WTC11 (cell line): ENCODE results near the gene TNRC18. TPM values are rescaled to one million over a fixed set of nuclear protein-coding genes. Genes with fewer than 3 reads are reported as not detected.

Experiments used
- ATAC-seq: fragments of 200-7000 bp; cut with Tn5 transposase; 2 replicates; pipeline ENCODE4 v1.10.0; 2021; ENCODE audit warnings: mild to moderate bottlenecking, moderate library complexity
- CTCF ChIA-PET: fragments of 300-600 bp; sonication (Branson Sonifier 250); formaldehyde crosslinking; loops from one replicate; lab custom pipeline; 2021; ENCODE audit warnings: antibody characterized with exemption; lab: Charles Lee
- POLR2A ChIA-PET: fragments of 350-600 bp; sonication (Branson Sonifier 250); formaldehyde crosslinking; loops from one replicate; lab custom pipeline; 2021; ENCODE audit warnings: antibody characterized with exemption; lab: Charles Lee
- DNase-seq: peaks from one replicate; pipeline ENCODE4 v3.0.0; 2021; ENCODE audit warnings: low spot score
- H3K27ac Mint-ChIP-seq: 2 replicates; pipeline ENCODE4 v1.8.0; 2021; ENCODE audit warnings: mixed read lengths
- H3K27me3 Mint-ChIP-seq: 2 replicates; pipeline ENCODE4 v1.8.0; 2021; ENCODE audit warnings: low read depth, mild to moderate bottlenecking, moderate library complexity, mixed read lengths
- H3K36me3 Mint-ChIP-seq: 2 replicates; pipeline ENCODE4 v1.8.0; 2021; ENCODE audit warnings: mixed read lengths
- H3K4me1 Mint-ChIP-seq: 2 replicates; pipeline ENCODE4 v1.8.0; 2022; ENCODE audit warnings: mixed read lengths
- H3K4me3 Mint-ChIP-seq: 2 replicates; pipeline ENCODE4 v1.8.0; 2021; ENCODE audit warnings: mild to moderate bottlenecking, moderate library complexity, mixed read lengths
- H3K9me3 Mint-ChIP-seq: 2 replicates; pipeline ENCODE4 v1.8.0; 2021; ENCODE audit warnings: mixed read lengths
- ESRRA ChIP-seq: sonication (generic); formaldehyde crosslinking; IDR thresholded peaks from 2 replicates; pipeline ENCODE4 v1.8.1; 2022; ENCODE audit warnings: mild to moderate bottlenecking, missing genetic modification reagents, borderline replicate concordance
- GRHL2 ChIP-seq: fragments of 250-450 bp; sonication (Bioruptor Pico); IDR thresholded peaks from 2 replicates; pipeline ENCODE4 v1.8.0; 2022; ENCODE audit warnings: mild to moderate bottlenecking, moderate library complexity; ENCODE audit not compliant: insufficient replicate concordance, severe bottlenecking
- HMGA2 ChIP-seq: fragments of 250-450 bp; sonication (Bioruptor Pico); IDR thresholded peaks from 2 replicates; pipeline ENCODE4 v1.4.0; 2021; ENCODE audit warnings: mild to moderate bottlenecking, moderate library complexity
- NR2C2 ChIP-seq: sonication (generic); formaldehyde crosslinking; IDR thresholded peaks from 2 replicates; pipeline ENCODE4 v1.8.0; 2022; ENCODE audit warnings: mild to moderate bottlenecking, missing genetic modification reagents
- SMAD3 ChIP-seq: sonication (generic); formaldehyde crosslinking; IDR thresholded peaks from 2 replicates; pipeline ENCODE4 v1.8.0; 2022; ENCODE audit warnings: missing genetic modification reagents, mild to moderate bottlenecking, borderline replicate concordance
- SMAD4 ChIP-seq: sonication (generic); formaldehyde crosslinking; IDR thresholded peaks from 2 replicates; pipeline ENCODE4 v1.8.0; 2022; ENCODE audit warnings: mild to moderate bottlenecking, missing genetic modification reagents
- TEAD1 ChIP-seq: sonication (generic); formaldehyde crosslinking; IDR thresholded peaks from 2 replicates; pipeline ENCODE4 v1.8.0; 2022; ENCODE audit warnings: mild to moderate bottlenecking, missing genetic modification reagents
- ZNF263 ChIP-seq: sonication (generic); formaldehyde crosslinking; IDR thresholded peaks from 2 replicates; pipeline ENCODE4 v1.8.1; 2022; ENCODE audit warnings: low read depth, mild to moderate bottlenecking, moderate library complexity, missing genetic modification reagents
- ZNF396 ChIP-seq: fragments of 250-450 bp; sonication (Bioruptor Pico); IDR thresholded peaks from 2 replicates; pipeline ENCODE4 v1.8.0; 2021; ENCODE audit warnings: mild to moderate bottlenecking, moderate library complexity, borderline replicate concordance
- total RNA-seq: library from RNA; stranded (reverse); gene quantifications from 3 replicates; pipeline ENCODE4 v1.2.3, GENCODE V29; 2021
- TF ChIP-seq, protein P1 (sequence below): sonication (generic); formaldehyde crosslinking; IDR thresholded peaks from 2 replicates; pipeline ENCODE4 v1.8.0; 2023; ENCODE audit warnings: missing genetic modification reagents, mild to moderate bottlenecking, borderline replicate concordance
- TF ChIP-seq, protein P2 (sequence below): sonication (generic); formaldehyde crosslinking; conservative IDR thresholded peaks from 2 replicates; pipeline ENCODE4 v1.8.1; 2022; ENCODE audit warnings: mild to moderate bottlenecking, missing genetic modification reagents
- TF ChIP-seq, protein P3 (sequence below): sonication (generic); formaldehyde crosslinking; IDR thresholded peaks from 2 replicates; pipeline ENCODE4 v1.8.1; 2022; ENCODE audit warnings: missing genetic modification reagents, borderline replicate concordance
- TF ChIP-seq, protein P4 (sequence below): sonication (generic); formaldehyde crosslinking; IDR thresholded peaks from 2 replicates; pipeline ENCODE4 v1.8.0; 2022; ENCODE audit warnings: mild to moderate bottlenecking, missing genetic modification reagents
- TF ChIP-seq, protein P5 (sequence below): sonication (generic); formaldehyde crosslinking; IDR thresholded peaks from 2 replicates; pipeline ENCODE4 v1.8.1; 2023; ENCODE audit warnings: mild to moderate bottlenecking, missing genetic modification reagents, moderate library complexity
- TF ChIP-seq, protein P6 (sequence below): fragments of 250-450 bp; sonication (Bioruptor Pico); IDR thresholded peaks from 2 replicates; pipeline ENCODE4 v1.9.0; 2021; ENCODE audit warnings: mild to moderate bottlenecking, borderline replicate concordance
- TF ChIP-seq, protein P7 (sequence below): fragments of 250-450 bp; sonication (Bioruptor Pico); conservative IDR thresholded peaks from 2 replicates; pipeline ENCODE4 v1.9.0; 2021; ENCODE audit warnings: mild to moderate bottlenecking

The TNRC18 gene
- total RNA-seq, 1 experiment from 2014 or later, result 55.0 TPM

DNA sequence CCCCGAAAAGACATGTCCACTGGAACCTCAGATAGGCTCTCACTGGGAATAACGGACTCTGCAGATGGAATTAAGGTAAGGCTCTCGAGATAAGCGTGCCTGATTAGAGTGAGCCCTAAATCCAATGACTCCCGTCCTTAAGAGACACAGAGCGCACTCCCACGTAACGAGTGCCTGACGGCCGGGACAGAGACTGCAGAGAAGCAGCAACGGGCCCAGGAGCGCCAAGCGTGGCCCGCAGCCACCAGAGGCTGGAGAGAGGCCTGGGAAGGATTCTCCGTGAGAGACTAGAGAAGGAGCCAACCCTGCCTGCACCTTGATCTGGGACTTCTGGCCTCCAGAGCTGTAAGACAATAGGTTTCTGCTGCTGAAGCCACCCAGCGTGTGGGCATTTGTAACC lies 20.0 kb upstream of the TNRC18 start:
- no peak for TF ChIP-seq SMAD3
- TF ChIP-seq, protein P1, sequence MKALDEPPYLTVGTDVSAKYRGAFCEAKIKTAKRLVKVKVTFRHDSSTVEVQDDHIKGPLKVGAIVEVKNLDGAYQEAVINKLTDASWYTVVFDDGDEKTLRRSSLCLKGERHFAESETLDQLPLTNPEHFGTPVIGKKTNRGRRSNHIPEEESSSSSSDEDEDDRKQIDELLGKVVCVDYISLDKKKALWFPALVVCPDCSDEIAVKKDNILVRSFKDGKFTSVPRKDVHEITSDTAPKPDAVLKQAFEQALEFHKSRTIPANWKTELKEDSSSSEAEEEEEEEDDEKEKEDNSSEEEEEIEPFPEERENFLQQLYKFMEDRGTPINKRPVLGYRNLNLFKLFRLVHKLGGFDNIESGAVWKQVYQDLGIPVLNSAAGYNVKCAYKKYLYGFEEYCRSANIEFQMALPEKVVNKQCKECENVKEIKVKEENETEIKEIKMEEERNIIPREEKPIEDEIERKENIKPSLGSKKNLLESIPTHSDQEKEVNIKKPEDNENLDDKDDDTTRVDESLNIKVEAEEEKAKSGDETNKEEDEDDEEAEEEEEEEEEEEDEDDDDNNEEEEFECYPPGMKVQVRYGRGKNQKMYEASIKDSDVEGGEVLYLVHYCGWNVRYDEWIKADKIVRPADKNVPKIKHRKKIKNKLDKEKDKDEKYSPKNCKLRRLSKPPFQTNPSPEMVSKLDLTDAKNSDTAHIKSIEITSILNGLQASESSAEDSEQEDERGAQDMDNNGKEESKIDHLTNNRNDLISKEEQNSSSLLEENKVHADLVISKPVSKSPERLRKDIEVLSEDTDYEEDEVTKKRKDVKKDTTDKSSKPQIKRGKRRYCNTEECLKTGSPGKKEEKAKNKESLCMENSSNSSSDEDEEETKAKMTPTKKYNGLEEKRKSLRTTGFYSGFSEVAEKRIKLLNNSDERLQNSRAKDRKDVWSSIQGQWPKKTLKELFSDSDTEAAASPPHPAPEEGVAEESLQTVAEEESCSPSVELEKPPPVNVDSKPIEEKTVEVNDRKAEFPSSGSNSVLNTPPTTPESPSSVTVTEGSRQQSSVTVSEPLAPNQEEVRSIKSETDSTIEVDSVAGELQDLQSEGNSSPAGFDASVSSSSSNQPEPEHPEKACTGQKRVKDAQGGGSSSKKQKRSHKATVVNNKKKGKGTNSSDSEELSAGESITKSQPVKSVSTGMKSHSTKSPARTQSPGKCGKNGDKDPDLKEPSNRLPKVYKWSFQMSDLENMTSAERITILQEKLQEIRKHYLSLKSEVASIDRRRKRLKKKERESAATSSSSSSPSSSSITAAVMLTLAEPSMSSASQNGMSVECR (CRISPR knock-in tag), result no peak
- no peak for TF ChIP-seq NR2C2 (CRISPR knock-in tag)
- no peak for TF ChIP-seq ESRRA (CRISPR knock-in tag)
- TF ChIP-seq, protein P2, sequence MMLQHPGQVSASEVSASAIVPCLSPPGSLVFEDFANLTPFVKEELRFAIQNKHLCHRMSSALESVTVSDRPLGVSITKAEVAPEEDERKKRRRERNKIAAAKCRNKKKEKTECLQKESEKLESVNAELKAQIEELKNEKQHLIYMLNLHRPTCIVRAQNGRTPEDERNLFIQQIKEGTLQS (CRISPR knock-in tag), result no peak
- TF ChIP-seq TEAD1 (CRISPR knock-in tag), result no peak
- TF ChIP-seq, protein P3, sequence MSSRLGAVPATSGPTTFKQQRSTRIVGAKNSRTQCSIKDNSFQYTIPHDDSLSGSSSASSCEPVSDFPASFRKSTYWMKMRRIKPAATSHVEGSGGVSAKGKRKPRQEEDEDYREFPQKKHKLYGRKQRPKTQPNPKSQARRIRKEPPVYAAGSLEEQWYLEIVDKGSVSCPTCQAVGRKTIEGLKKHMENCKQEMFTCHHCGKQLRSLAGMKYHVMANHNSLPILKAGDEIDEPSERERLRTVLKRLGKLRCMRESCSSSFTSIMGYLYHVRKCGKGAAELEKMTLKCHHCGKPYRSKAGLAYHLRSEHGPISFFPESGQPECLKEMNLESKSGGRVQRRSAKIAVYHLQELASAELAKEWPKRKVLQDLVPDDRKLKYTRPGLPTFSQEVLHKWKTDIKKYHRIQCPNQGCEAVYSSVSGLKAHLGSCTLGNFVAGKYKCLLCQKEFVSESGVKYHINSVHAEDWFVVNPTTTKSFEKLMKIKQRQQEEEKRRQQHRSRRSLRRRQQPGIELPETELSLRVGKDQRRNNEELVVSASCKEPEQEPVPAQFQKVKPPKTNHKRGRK (CRISPR knock-in tag), result no peak
- TF ChIP-seq GRHL2 (CRISPR knock-in tag), result no peak
- no peak for TF ChIP-seq HMGA2 (CRISPR knock-in tag)
- no peak for TF ChIP-seq ZNF263 (CRISPR knock-in tag)
- TF ChIP-seq, protein P4, sequence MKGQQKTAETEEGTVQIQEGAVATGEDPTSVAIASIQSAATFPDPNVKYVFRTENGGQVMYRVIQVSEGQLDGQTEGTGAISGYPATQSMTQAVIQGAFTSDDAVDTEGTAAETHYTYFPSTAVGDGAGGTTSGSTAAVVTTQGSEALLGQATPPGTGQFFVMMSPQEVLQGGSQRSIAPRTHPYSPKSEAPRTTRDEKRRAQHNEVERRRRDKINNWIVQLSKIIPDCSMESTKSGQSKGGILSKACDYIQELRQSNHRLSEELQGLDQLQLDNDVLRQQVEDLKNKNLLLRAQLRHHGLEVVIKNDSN, result no peak
- TF ChIP-seq, protein P5, sequence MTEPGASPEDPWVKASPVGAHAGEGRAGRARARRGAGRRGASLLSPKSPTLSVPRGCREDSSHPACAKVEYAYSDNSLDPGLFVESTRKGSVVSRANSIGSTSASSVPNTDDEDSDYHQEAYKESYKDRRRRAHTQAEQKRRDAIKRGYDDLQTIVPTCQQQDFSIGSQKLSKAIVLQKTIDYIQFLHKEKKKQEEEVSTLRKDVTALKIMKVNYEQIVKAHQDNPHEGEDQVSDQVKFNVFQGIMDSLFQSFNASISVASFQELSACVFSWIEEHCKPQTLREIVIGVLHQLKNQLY (CRISPR knock-in tag), result no peak
- no peak for TF ChIP-seq ZNF396 (CRISPR knock-in tag)
- TF ChIP-seq, protein P6, sequence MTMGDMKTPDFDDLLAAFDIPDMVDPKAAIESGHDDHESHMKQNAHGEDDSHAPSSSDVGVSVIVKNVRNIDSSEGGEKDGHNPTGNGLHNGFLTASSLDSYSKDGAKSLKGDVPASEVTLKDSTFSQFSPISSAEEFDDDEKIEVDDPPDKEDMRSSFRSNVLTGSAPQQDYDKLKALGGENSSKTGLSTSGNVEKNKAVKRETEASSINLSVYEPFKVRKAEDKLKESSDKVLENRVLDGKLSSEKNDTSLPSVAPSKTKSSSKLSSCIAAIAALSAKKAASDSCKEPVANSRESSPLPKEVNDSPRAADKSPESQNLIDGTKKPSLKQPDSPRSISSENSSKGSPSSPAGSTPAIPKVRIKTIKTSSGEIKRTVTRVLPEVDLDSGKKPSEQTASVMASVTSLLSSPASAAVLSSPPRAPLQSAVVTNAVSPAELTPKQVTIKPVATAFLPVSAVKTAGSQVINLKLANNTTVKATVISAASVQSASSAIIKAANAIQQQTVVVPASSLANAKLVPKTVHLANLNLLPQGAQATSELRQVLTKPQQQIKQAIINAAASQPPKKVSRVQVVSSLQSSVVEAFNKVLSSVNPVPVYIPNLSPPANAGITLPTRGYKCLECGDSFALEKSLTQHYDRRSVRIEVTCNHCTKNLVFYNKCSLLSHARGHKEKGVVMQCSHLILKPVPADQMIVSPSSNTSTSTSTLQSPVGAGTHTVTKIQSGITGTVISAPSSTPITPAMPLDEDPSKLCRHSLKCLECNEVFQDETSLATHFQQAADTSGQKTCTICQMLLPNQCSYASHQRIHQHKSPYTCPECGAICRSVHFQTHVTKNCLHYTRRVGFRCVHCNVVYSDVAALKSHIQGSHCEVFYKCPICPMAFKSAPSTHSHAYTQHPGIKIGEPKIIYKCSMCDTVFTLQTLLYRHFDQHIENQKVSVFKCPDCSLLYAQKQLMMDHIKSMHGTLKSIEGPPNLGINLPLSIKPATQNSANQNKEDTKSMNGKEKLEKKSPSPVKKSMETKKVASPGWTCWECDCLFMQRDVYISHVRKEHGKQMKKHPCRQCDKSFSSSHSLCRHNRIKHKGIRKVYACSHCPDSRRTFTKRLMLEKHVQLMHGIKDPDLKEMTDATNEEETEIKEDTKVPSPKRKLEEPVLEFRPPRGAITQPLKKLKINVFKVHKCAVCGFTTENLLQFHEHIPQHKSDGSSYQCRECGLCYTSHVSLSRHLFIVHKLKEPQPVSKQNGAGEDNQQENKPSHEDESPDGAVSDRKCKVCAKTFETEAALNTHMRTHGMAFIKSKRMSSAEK (CRISPR knock-in tag), result no peak
- TF ChIP-seq, protein P7, sequence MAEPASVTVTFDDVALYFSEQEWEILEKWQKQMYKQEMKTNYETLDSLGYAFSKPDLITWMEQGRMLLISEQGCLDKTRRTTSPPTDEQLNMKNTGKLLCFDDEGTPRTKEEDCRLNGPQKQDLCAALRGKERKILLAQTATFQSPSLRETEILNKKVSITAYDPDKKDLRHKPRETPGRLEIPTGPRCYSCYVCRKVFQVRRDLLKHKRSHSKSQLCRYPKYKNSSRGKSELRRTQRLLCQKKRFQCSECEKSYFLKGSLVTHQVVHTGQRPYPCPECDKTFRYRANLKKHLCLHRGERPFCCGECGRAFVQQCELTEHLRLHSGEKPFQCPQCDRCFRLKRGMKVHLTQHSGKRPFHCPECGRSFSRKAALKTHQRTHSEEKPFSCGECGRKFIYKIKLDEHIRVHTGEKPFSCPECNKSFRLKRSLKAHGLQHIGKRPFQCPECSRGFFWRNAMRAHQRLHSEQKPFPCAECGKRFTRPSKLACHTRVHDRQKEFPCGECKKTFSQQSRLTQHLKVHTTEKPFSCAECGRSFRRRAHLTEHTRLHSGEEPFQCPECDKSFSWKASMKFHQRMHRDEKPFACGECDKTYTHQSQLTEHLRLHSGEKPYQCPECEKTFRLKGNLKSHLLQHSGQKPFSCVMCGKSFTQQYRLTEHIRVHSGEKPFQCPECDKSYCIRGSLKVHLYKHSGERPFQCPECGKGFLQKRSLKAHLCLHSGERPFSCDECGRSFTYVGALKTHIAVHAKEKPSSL, result no peak
- TF ChIP-seq SMAD4 (CRISPR knock-in tag), result no peak
- Mint-ChIP-seq H3K4me3 (no peak overlapping the region), H3K36me3 (no peaks in the 10 kb centered on the region), H3K4me1 (peaks cover under 1% of the 10 kb centered on the region; the same call in 1 of the 2 replicates), H3K27ac (no peak overlapping the region), H3K27me3 (peaks cover 34% of the 10 kb centered on the region), H3K9me3 (no peaks in the 10 kb centered on the region)
- ATAC-seq (no peak), DNase-seq (no peak)
- POLR2A ChIA-PET, result no interaction called here
- CTCF ChIA-PET, result interaction anchor here (2.9 kb wide), 1 partner anchor 204 kb away, joined by 6 read pairs; no protein-coding TSS in a partner anchor
